ENCODE measurements around the gene MICAL3. TPM values are rescaled to one million over a fixed set of nuclear protein-coding genes. Genes with fewer than 3 reads are reported as not detected.

The MICAL3 gene
- total RNA-seq, 1 donor from 2014 or later, result 103 TPM

DNA sequence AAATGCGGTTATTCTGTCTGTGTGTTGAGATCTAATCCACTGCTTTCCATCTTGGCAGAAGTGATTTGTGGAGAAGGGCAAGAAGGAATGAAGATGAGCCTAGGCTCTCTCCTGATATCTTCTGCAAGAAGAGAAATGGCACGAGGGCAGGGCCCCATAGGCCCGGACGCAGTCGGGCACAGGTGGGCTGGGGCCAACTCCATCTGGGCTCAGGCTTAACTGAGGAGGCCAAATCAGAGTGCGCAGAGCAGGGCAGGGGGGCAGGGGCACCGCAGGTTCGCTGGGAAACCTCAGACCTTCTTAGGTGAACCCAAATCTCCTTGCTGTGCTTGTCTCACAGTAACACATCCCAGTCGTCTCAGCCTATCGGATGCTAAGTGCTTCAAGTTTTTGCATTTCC is 217.3 kb downstream of the MICAL3 start:
- Mint-ChIP-seq H3K4me3 (no peak overlapping the region), H3K4me1 (peaks cover 20% of the 10 kb centered on the region), H3K27ac (peak overlapping the region; percentile 96), H3K27me3 (ENCODE audit: low read depth) (no peaks in the 10 kb centered on the region), H3K9me3 (no peaks in the 10 kb centered on the region), H3K36me3 (peaks cover 25% of the 10 kb centered on the region)
- TF ChIP-seq, protein P1, sequence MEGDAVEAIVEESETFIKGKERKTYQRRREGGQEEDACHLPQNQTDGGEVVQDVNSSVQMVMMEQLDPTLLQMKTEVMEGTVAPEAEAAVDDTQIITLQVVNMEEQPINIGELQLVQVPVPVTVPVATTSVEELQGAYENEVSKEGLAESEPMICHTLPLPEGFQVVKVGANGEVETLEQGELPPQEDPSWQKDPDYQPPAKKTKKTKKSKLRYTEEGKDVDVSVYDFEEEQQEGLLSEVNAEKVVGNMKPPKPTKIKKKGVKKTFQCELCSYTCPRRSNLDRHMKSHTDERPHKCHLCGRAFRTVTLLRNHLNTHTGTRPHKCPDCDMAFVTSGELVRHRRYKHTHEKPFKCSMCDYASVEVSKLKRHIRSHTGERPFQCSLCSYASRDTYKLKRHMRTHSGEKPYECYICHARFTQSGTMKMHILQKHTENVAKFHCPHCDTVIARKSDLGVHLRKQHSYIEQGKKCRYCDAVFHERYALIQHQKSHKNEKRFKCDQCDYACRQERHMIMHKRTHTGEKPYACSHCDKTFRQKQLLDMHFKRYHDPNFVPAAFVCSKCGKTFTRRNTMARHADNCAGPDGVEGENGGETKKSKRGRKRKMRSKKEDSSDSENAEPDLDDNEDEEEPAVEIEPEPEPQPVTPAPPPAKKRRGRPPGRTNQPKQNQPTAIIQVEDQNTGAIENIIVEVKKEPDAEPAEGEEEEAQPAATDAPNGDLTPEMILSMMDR (IDR thresholded peaks at IDR 0.05; ENCODE audit: unreplicated experiment), result no peak
- no peak for DNase-seq (ENCODE audit: low spot score in 2 of 2, unreplicated experiment in 2 of 2)

DNA sequence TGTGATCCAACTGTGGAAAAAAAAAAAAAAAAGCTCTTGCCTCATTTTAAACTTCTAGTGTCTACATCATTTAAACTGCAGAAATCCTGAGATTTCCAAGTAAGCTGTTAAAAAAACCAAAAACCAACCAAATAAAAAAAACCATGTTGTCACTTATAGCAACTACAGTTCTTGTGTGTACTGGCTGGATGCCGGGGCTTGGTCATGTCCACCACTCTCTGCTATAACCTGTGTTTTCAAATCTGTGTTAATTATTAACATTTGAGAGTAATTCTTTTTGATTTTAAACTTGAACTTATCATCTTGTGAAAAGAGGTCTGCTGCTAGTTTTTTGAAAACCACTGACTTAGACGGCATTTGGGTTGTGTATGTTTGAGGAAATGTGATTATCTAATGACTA is 217.9 kb downstream of the MICAL3 start:
- no peaks in the 10 kb centered on the region for H3K27me3 Mint-ChIP-seq (ENCODE audit: low read depth)
- H3K9me3 Mint-ChIP-seq, result no peaks in the 10 kb centered on the region

DNA sequence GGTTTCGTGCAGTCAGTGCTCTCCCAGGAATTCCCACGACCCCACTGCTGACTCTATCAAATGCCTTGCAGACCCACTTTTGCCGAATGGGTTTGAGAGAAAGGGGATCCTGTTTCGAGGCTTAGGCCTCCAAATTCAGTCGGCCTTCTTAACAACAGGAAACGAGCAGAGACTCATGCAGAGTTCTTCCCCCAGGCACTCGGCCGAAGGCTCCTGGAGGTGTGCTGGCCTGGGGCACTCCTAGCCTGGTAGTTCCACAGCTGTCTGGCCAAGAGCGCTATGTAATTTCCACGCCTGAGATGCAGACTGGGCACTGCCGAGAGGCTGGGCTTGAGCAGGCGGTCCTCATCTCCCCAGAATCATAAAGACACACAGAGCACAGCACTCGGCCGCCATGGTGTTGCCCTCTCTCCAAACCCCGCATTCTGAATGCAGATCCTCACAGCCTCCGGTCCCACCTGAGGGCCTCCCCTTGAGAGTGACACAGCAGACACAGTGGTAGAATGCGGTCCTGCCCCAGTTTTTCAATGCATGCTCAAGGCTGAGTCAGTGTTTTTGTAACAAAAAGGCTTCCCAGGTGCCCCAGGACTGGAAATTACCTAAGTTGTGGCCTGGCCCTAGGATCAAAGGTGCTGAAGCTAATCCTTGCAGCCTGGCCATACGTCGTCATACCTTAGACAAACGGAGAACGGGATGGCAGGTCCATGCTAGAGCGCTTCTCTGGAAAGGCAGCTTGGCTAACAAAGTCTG is 219.9 kb downstream of the MICAL3 start:
- Mint-ChIP-seq H3K4me1 (peaks cover 20% of the 10 kb centered on the region), H3K9me3 (no peaks in the 10 kb centered on the region), H3K36me3 (peaks cover 15% of the 10 kb centered on the region), H3K27ac (no peak overlapping the region), H3K27me3 (ENCODE audit: low read depth) (no peaks in the 10 kb centered on the region), H3K4me3 (no peak overlapping the region)
- DNase-seq (ENCODE audit: low spot score in 2 of 2, unreplicated experiment in 2 of 2), result no peak
- TF ChIP-seq, protein P1 (IDR thresholded peaks at IDR 0.05; ENCODE audit: unreplicated experiment), result no peak

More for the DNA sequence above, 217.9 kb downstream of the MICAL3 start:
- Mint-ChIP-seq H3K4me3 (no peak overlapping the region), H3K36me3 (peaks cover 24% of the 10 kb centered on the region), H3K27ac (no peak overlapping the region), H3K4me1 (peaks cover 20% of the 10 kb centered on the region)
- no peak for DNase-seq (ENCODE audit: low spot score in 2 of 2, unreplicated experiment in 2 of 2)
- TF ChIP-seq, protein P1 (IDR thresholded peaks at IDR 0.05; ENCODE audit: unreplicated experiment), result no peak

DNA sequence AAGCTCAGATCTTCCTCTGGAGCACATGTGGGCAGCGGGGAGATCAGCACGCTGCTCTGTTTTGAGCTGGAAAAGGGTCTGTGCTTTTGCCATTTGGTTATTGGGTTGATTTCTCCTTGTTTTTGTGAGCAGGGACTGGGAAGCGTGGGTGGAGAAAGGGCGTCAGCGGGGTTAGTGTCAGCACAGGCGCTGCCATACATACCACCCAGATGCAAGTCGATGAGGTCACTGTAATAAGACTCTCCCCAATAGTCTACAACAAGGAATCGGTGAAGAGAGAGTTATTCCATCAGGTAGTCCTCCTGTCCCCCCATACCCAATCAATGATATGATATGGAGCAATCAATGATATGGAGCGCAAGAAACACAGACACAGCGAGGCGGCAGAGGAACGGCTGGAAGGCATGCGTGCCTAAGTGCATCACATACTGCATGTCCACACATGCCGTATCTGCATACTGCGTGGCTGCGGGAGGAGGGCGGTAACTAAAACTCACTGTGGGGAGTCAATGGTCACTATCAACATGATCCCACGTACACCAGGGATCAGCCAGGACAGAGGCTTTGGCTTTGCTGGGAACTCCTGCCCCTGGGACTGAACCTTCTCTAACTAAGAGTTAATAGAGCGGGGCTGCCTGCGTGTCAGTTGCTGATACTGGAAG is 220.6 kb downstream of the MICAL3 start:
- DNase-seq (ENCODE audit: low spot score in 2 of 2, unreplicated experiment in 2 of 2), result no peak
- TF ChIP-seq, protein P1 (IDR thresholded peaks at IDR 0.05; ENCODE audit: unreplicated experiment), result no peak
- Mint-ChIP-seq H3K4me1 (peaks cover 15% of the 10 kb centered on the region), H3K9me3 (no peaks in the 10 kb centered on the region), H3K27me3 (ENCODE audit: low read depth) (no peaks in the 10 kb centered on the region), H3K36me3 (peaks cover 15% of the 10 kb centered on the region), H3K27ac (no peak overlapping the region), H3K4me3 (no peak overlapping the region)

DNA sequence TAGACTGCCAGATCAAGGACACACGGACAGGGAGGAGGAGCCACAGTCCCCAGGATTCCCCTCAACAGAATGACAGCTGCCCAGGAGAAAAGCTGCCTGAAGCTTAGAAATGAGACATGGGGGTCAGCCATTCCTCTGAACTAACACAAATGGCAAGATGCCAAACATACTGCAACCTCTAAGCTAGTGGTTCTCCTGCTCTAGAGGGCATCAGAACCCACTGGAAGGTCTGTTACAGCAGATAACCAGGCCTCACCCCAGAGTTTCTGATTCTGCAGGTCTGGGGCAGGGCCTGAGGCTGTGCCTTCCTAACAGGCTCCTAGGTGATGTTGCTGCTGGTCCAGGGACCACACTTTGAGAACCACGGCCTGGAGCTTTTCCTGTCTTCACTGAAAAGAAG is 221.5 kb downstream of the MICAL3 start:
- Mint-ChIP-seq H3K4me1 (peaks cover 6% of the 10 kb centered on the region), H3K36me3 (peaks cover 15% of the 10 kb centered on the region), H3K27me3 (ENCODE audit: low read depth) (no peaks in the 10 kb centered on the region)

More for the DNA sequence above, 221.5 kb downstream of the MICAL3 start:
- TF ChIP-seq, protein P1 (IDR thresholded peaks at IDR 0.05; ENCODE audit: unreplicated experiment), result no peak
- no peaks in the 10 kb centered on the region for H3K9me3 Mint-ChIP-seq
- no peak for DNase-seq (ENCODE audit: low spot score in 2 of 2, unreplicated experiment in 2 of 2)
- H3K27ac Mint-ChIP-seq, result no peak overlapping the region
- no peak overlapping the region for H3K4me3 Mint-ChIP-seq

Data from mesothelial cell of epicardium (in vitro differentiated cells).